HG03135 (cell line): ENCODE measurements around the gene SLC2A4RG.

ENCODE experiments used
- ATAC-seq: cut with Tn5 transposase; IDR thresholded peaks from one replicate; pipeline ENCODE4 v1.9.1; 2021; ENCODE audit warnings: mild to moderate bottlenecking, moderate library complexity; ENCODE audit not compliant: unreplicated experiment

SLC2A4RG gene, protein sequence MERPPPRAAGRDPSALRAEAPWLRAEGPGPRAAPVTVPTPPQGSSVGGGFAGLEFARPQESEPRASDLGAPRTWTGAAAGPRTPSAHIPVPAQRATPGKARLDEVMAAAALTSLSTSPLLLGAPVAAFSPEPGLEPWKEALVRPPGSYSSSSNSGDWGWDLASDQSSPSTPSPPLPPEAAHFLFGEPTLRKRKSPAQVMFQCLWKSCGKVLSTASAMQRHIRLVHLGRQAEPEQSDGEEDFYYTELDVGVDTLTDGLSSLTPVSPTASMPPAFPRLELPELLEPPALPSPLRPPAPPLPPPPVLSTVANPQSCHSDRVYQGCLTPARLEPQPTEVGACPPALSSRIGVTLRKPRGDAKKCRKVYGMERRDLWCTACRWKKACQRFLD

DNA sequence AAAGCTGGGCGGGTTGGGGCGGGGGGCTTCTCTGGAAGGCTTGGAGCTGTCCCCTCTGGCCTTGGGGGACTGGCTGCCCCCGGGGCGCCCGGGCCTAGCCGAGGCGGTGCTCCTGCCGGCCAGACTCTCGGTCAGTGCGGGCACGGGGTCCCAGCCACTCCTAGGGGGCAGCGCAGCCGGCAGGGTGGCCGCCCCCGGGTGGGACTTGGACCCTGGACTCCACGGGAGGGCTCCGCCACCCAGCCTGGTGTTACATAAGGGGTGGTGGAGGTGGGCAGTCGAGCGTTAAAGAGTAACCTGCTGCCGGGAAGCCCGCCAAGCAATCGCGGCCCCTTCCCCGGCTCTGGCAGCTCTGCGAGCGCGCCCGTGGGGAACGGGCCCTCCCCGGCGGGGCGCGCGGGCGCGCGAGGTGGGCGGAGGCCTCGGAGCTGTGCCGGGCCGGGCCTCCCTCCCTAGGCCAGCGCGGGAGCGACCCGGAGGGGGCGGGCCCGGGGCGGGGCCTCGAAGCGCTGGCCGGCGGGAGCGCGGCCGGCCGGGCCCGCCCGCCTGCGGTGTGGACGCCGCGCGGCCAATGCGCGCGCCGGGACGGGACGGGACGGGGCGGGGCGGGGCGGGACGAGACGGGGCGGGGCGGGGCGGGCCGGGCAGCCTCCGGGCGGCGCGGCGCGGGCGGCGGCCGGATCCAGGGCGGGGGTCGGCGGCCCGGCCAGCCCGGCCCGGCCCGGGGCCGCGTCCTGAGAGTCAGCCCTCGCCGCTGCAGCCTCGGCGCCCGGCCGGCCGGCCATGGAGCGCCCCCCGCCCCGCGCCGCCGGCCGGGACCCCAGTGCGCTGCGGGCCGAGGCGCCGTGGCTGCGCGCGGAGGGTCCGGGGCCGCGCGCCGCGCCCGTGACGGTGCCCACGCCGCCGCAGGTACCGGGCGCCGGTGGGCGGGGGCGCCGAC lies at the start of gene SLC2A4RG:
Gene SLC2A4RG (plus strand): TSS at position 647 of the 940 bp plus-strand sequence. CDS start 137 bp downstream, at position 784.
- ATAC-seq: peak; percentile 29

DNA sequence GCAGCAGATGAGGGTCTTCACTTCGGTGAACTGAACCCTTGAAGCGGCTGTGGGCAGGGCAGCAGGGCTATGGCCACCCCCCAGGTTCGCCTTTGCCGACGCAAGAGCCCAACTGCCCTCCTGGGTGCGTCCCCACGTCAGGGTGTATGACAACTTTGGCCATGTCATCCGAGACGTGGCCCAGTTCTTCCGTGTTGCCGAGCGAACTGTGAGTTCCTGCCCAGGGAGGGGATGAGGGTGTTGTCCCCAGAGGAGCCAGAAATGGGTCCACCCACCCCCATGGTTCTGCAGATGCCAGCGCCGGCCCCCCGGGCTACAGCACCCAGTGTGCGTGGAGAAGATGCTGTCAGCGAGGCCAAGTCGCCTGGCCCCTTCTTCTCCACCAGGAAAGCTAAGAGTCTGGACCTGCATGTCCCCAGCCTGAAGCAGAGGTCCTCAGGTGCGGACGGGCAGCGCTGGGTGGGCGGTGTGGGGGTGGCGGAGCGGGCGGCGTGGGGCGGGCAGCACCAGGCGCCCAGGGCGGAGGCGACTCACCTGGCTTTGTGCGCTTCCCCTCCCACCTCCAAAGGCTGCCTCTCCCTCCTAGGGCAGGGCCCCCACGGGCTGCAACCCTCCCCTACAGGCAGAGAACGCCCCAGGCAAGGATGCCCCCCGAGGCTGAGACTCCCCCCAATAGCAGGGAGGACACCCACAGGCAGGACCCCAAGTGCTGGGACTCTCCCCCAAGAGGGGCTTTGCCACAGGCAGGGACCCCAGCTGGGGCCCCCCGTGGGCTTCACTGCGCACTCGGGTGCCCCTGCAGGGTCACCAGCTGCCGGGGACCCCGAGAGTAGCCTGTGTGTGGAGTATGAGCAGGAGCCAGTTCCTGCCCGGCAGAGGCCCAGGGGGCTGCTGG lies 49.3 kb upstream of the SLC2A4RG start:
- no peak for ATAC-seq

DNA sequence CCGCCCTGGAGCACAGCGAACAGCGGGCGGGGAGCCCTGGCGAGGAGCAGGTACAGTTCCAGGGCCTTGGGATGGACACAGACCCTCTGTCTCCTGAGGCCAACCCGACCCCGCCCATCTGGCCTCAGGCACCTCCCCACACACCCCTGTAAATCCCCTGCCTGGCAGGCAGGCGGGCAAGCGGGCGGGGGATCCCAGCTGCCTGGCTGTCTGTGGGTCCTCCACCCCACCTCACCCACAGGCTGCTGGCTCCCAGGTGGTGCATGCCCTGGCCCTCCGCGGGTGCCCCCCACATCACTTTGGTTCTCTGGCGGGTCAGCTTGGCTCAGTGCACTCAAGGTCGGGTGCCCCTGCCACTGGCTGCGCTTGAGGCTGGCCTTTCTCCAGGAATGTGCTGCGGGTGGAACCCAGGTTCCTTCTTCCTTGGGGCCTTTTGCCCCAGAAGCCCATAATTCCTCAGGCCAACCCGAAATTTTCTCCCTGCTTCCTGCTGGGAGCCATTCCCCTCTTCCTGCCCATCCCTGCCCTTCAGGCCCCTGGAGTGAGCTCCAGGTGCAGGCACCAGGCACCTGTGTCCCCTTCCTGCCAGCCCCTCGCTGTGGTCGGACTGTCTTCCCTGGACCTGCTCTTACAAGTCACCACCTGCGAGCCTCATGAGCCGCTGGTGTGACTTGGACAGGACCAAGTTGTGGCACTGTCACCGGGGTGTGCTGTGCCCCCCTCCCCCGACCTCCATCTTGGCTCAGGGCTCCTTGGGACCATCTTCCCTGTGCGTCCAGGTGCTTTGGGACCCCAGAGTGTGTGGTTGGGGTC lies 48.5 kb upstream of the SLC2A4RG start:
- ATAC-seq: no peak

DNA sequence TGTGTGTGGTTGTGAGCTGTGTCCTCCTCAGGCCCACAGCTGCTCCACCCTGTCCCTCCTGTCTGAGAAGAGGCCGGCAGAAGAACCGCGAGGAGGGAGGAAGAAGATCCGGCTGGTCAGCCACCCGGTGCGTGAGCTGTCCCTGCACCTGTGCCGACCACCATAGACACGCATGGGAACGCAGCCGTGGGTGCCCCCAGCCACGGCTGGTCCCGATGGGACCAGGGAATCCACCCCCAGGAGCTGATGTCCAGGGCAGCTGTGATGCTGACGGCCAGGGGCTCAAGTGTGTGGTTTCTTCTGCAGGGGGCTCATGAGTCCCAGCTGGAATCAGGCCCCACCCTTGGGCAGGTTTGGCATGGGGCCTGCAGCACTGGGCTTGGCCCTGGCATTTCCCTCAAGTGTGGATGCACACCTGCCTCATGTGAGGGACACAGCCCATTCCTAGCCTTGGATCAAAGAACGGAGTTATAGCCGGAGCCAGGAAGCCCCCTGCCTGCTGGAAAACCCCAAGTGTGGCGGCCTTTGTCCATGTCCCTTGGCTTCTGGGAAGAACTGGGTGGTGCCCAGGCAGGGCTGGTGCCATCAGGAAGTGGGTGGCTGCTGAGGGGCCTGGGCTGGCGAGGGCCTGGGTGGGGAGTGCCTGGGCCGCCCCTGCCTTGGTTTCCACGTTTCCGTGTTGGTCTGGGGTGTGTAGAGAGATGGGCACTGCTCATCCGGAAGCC lies 47.7 kb upstream of the SLC2A4RG start:
- no peak for ATAC-seq

DNA sequence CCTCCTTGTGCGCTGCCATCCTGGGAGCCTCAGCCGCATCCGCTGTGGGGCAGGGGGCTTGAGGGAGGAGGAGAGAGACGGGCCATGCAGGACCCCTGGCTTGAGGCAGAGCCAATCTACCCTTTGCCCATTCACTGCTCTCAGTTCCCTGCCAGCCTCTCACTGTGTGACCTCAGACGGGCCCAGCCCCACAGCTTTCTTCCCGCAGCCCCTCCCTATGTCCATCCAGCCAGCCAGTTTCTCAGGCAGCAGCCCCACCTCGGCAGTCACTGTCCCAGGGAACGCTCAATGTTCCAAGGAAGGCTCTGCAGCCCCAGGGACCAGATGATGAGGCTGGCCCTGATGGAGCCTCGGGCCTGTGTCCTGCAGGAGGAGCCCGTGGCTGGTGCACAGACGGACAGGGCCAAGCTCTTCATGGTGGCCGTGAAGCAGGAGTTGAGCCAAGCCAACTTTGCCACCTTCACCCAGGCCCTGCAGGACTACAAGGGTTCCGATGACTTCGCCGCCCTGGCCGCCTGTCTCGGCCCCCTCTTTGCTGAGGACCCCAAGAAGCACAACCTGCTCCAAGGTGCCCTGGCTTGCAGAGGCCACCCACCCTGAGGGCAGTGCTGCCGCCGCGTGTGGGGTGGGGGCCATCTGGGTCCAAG lies 47.0 kb upstream of the SLC2A4RG start:
- ATAC-seq: no peak

DNA sequence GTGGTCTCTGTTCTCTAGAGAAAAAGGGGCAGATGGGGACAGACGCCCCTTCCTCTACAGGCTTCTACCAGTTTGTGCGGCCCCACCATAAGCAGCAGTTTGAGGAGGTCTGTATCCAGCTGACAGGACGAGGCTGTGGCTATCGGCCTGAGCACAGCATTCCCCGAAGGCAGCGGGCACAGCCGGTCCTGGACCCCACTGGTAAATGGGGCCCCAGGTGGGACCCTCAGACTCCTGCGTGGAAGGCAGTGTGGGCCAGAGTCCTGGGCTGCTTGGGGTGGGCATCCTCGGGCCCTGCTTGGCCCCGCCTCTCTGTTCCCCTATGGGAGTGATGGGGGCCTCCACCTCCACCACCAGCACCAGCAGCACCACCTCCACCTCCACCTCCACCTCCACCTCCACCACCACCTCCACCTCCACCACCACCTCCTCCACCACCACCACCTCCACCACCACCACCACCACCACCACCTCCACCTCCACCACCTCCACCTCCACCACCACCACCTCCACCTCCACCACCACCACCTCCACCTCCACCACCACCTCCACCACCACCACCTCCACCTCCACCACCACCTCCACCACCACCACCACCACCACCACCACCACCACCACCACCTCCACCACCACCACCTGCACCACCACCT lies 46.4 kb upstream of the SLC2A4RG start:
- no peak for ATAC-seq

DNA sequence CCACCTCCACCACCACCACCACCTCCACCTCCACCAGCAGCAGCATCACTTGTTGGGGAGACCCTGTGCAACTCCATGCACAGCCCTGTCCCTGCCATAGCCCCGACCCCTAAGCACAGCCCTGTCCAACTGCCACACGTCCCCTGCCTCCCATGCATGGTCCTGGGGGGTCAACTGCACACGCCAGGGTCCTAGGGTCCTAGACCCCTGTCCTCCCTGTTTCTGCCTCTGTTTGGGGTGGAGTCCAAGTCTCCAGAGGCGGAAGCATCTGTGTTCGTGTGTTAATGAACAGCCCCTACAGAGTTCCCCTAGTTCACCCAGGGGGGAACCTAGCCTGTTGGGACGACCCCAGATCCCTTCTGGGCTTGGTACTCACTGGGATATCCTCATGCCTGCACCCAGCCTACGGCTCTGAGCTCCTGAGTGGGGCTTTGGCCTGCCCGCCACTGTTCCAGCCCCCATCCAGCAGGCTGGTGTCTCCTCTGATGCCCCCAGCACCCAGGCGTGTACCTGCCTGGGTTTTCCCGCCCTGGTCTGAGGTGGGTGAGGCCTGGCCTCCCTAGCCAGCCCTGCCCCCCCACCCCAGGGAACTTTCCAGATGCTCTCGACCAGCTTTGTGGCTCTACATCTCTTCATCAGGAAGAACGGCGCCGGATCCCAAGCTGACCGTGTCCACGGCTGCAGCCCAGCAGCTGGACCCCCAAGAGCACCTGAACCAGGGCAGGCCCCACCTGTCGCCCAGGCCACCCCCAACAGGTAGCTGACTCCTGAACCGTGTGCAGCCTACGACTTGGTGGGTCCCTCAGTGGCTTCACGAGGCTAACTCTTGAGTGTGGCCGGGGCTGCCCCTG lies 45.6 kb upstream of the SLC2A4RG start:
- no peak for ATAC-seq

DNA sequence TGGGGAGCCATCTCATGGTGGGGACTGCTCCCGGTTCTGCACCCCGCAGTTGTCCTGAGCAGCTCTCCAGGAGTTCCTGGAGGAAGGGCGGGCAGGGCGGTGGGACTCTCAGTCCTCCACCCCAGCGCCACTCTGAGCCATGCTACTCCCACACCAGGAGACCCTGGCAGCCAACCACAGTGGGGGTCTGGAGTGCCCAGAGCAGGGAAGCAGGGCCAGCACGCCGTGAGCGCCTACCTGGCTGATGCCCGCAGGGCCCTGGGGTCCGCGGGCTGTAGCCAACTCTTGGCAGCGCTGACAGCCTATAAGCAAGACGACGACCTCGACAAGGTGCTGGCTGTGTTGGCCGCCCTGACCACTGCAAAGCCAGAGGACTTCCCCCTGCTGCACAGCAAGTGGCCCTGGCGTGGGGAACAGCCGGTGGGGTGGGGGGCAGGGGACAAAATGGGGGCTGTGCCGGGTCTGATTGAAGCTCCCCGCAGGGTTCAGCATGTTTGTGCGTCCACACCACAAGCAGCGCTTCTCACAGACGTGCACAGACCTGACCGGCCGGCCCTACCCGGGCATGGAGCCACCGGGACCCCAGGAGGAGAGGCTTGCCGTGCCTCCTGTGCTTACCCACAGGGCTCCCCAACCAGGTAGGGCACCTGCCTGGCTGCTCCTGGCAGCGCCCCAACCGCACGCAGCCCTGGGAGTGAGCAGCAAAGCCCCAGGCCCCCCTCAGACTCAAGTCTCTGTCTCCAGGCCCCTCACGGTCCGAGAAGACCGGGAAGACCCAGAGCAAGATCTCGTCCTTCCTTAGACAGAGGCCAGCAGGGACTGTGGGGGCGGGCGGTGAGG lies 44.8 kb upstream of the SLC2A4RG start:
- ATAC-seq: no peak

DNA sequence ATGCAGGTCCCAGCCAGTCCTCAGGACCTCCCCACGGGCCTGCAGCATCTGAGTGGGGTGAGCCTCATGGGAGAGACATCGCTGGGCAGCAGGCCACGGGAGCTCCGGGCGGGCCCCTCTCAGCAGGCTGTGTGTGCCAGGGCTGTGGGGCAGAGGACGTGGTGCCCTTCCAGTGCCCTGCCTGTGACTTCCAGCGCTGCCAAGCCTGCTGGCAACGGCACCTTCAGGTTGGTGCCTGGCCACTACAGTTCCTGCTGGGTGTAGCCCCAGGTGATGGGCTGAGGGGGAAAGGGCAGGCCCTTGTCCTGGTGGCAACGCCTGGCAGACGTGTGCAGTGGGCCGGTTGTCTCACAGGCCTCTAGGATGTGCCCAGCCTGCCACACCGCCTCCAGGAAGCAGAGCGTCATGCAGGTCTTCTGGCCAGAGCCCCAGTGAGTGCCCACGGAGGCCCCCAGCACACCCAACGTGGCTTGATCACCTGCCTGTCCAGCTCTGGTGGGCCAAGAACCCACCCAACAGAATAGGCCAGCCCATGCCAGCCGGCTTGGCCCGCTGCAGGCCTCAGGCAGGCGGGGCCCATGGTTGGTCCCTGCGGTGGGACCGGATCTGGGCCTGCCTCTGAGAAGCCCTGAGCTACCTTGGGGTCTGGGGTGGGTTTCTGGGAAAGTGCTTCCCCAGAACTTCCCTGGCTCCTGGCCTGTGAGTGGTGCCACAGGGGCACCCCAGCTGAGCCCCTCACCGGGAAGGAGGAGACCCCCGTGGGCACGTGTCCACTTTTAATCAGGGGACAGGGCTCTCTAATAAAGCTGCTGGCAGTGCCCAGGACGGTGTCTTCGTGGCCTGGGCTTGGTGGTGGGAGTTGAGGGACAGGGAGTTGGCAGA lies 43.9 kb upstream of the SLC2A4RG start:
- ATAC-seq: no peak

DNA sequence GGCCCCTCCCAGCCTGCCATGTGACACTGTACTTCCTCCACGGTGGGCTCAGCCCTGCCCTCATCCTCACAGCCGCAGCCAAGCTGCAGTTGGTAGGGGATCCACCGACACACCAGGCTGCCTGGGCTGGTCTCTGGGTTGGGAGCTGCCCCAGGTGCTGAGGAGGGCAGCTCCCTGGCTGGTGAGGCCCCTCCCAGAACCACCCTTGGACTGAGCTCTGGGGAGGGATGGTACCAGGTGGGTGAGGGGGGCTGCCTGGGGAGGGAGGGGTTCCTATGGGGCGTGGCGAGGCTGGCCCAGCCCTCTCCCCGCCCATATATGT lies 43.3 kb upstream of the SLC2A4RG start:
- ATAC-seq: no peak

DNA sequence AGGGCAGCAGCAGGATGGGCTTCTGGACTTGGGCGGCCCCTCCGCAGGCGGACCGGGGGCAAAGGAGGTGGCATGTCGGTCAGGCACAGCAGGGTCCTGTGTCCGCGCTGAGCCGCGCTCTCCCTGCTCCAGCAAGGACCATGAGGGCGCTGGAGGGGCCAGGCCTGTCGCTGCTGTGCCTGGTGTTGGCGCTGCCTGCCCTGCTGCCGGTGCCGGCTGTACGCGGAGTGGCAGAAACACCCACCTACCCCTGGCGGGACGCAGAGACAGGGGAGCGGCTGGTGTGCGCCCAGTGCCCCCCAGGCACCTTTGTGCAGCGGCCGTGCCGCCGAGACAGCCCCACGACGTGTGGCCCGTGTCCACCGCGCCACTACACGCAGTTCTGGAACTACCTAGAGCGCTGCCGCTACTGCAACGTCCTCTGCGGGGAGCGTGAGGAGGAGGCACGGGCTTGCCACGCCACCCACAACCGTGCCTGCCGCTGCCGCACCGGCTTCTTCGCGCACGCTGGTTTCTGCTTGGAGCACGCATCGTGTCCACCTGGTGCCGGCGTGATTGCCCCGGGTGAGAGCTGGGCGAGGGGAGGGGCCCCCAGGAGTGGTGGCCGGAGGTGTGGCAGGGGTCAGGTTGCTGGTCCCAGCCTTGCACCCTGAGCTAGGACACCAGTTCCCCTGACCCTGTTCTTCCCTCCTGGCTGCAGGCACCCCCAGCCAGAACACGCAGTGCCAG lies 42.8 kb upstream of the SLC2A4RG start, which contains the start of gene TNFRSF6B:
Gene TNFRSF6B (plus strand): TSS at position 25 of the 729 bp plus-strand sequence. CDS start 116 bp downstream, at position 141.
- no peak for ATAC-seq

DNA sequence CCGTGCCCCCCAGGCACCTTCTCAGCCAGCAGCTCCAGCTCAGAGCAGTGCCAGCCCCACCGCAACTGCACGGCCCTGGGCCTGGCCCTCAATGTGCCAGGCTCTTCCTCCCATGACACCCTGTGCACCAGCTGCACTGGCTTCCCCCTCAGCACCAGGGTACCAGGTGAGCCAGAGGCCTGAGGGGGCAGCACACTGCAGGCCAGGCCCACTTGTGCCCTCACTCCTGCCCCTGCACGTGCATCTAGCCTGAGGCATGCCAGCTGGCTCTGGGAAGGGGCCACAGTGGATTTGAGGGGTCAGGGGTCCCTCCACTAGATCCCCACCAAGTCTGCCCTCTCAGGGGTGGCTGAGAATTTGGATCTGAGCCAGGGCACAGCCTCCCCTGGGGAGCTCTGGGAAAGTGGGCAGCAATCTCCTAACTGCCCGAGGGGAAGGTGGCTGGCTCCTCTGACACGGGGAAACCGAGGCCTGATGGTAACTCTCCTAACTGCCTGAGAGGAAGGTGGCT lies 42.2 kb upstream of the SLC2A4RG start:
- no peak for ATAC-seq

DNA sequence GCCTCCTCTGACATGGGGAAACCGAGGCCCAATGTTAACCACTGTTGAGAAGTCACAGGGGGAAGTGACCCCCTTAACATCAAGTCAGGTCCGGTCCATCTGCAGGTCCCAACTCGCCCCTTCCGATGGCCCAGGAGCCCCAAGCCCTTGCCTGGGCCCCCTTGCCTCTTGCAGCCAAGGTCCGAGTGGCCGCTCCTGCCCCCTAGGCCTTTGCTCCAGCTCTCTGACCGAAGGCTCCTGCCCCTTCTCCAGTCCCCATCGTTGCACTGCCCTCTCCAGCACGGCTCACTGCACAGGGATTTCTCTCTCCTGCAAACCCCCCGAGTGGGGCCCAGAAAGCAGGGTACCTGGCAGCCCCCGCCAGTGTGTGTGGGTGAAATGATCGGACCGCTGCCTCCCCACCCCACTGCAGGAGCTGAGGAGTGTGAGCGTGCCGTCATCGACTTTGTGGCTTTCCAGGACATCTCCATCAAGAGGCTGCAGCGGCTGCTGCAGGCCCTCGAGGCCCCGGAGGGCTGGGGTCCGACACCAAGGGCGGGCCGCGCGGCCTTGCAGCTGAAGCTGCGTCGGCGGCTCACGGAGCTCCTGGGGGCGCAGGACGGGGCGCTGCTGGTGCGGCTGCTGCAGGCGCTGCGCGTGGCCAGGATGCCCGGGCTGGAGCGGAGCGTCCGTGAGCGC lies 41.6 kb upstream of the SLC2A4RG start:
- ATAC-seq: no peak
